Thyroid gland (tissue), 4 donors: ENCODE measurements around the gene PLAAT3. TPM values are rescaled to one million over a fixed set of nuclear protein-coding genes. Genes with fewer than 3 reads are reported as not detected.

ENCODE experiments used
- DNase-seq, 2 donors: peaks; one replicate each; pipeline ENCODE4 v3.0.0-alpha.2; 2019
- H3K27ac ChIP-seq, 3 donors: fragments of 200-600 bp; sonication (generic); 1 replicate in 2 of 3; 2 replicates in 1 of 3; pipeline ENCODE4 v1.5.1; 2016 to 2019; ENCODE audit warnings: mild to moderate bottlenecking in 1 of 3, moderate library complexity in 1 of 3
- H3K27me3 ChIP-seq: fragments of 200-600 bp; sonication (generic); one replicate; pipeline ENCODE4 v1.5.1; 2019
- H3K36me3 ChIP-seq, 2 donors: fragments of 200-600 bp; sonication (generic); one replicate each; pipeline ENCODE4 v1.5.1; 2016 to 2019
- H3K4me1 ChIP-seq, 2 donors: fragments of 200-600 bp; sonication (generic); one replicate each; pipeline ENCODE4 v1.5.1; 2017 to 2019
- H3K4me3 ChIP-seq, 3 donors: fragments of 200-600 bp; sonication (generic); replicated peaks in 1 of 3; 1 replicate in 2 of 3; 2 replicates in 1 of 3; pipeline ENCODE4 v1.5.1; 2016; ENCODE audit warnings: mild to moderate bottlenecking in 1 of 3
- H3K9me3 ChIP-seq: fragments of 200-600 bp; sonication (generic); one replicate; pipeline ENCODE4 v1.5.1; 2017
- CTCF ChIP-seq, 6 experiments: fragments of 200-600 bp in 3 of 6; fragments of 450-650 bp in 3 of 6; sonication (generic) in 3 of 6; IDR thresholded peaks; one replicate each; pipeline ENCODE4 v1.5.1; 2016 to 2019; ENCODE audit warnings: antibody characterized with exemption in 6 of 6, mild to moderate bottlenecking in 2 of 6, inconsistent platforms in 1 of 6, moderate library complexity in 1 of 6
- POLR2A ChIP-seq, 2 donors: fragments of 450-650 bp; IDR thresholded peaks; one replicate each; pipeline ENCODE4 v1.6.1; 2017; ENCODE audit warnings: antibody characterized with exemption in 2 of 2, mild to moderate bottlenecking in 2 of 2, moderate library complexity in 1 of 2
- WGBS, 2 donors: methylation state at CpG; one replicate each; pipeline ENCODE4 v1.1.5; 2017; 5-methylcytosine and 5-hydroxymethylcytosine counted together
- intact Hi-C: fragments of 100-400 bp; cut with DNase I; formaldehyde crosslinking; loops from one replicate; pipeline ENCODE4 v1.15.1; 2023
- total RNA-seq, 4 donors: library from RNA; depleted of rRNA; stranded (reverse); fragments of >200 nt; gene quantifications; one replicate each; pipeline ENCODE4 v1.2.3, GENCODE V29; 2016

The PLAAT3 gene
- total RNA-seq, 4 donors from 2014 or later = 42.8 to 96.0 (median 74.6) TPM

- no peaks in the 10 kb centered on the region for H3K36me3 ChIP-seq
- no peak overlapping the region for H3K4me3 ChIP-seq
- DNase-seq = no peak
- peaks cover 4 to 5% of the 10 kb centered on the region in 2 donors for H3K4me1 ChIP-seq
- WGBS, 2 donors = 91 to 93% methylated on average over 3 of the region's 3 CpGs
- intact Hi-C loops = no loop called here
- no peak overlapping the region for H3K27ac ChIP-seq
- H3K27me3 ChIP-seq = no peaks in the 10 kb centered on the region
- TF ChIP-seq POLR2A (IDR thresholded peaks at IDR 0.05) (no peak), CTCF (IDR thresholded peaks at IDR 0.05) (no peak)
- no peaks in the 10 kb centered on the region for H3K9me3 ChIP-seq
Measured at GRCh38 chr11:63616953-63617352, 2.7 kb upstream of the PLAAT3 start.

- Histone ChIP-seq H3K27me3 (no peaks in the 10 kb centered on the region), H3K4me1 (peaks cover 5 to 34% of the 10 kb centered on the region in 2 donors), H3K36me3 (no peaks in the 10 kb centered on the region), H3K27ac (peak overlapping the region; percentile 85 to 90 (median 87)), H3K9me3 (no peaks in the 10 kb centered on the region), H3K4me3 (peak overlapping the region; percentile 3 to 89 (median 70))
- intact Hi-C loops = no loop called here
- no peak for TF ChIP-seq CTCF (IDR thresholded peaks at IDR 0.05)
- peak; percentile 2 to 31 for TF ChIP-seq POLR2A (IDR thresholded peaks at IDR 0.05)
- DNase-seq = peak; percentile 68 to 73
- 0% methylated on average over 17 to 31 of the region's 45 CpGs for WGBS, 2 donors
Measured at GRCh38 chr11:63613517-63614135, 607 bp downstream of the PLAAT3 start.

- Histone ChIP-seq H3K27me3 (no peaks in the 10 kb centered on the region), H3K27ac (peak overlapping the region in 1 of 3 donors; percentile 20), H3K36me3 (no peaks in the 10 kb centered on the region), H3K4me1 (peaks cover 5 to 43% of the 10 kb centered on the region in 2 donors), H3K9me3 (no peaks in the 10 kb centered on the region), H3K4me3 (no peak overlapping the region)
- intact Hi-C loops = no loop called here
- DNase-seq = no peak
- TF ChIP-seq CTCF (IDR thresholded peaks at IDR 0.05) (no peak), POLR2A (IDR thresholded peaks at IDR 0.05) (no peak)
Measured at GRCh38 chr11:63612181-63612580, 2.1 kb downstream of the PLAAT3 start.

- no peak for DNase-seq
- TF ChIP-seq POLR2A (IDR thresholded peaks at IDR 0.05) (no peak), CTCF (IDR thresholded peaks at IDR 0.05) (no peak)
- WGBS, 2 donors = 77 to 87% methylated on average over 1 of the region's 1 CpG
- Histone ChIP-seq H3K27ac (peak overlapping the region in 1 of 3 donors; percentile 20), H3K4me1 (peaks cover 5 to 43% of the 10 kb centered on the region in 2 donors), H3K36me3 (no peaks in the 10 kb centered on the region), H3K27me3 (no peaks in the 10 kb centered on the region), H3K9me3 (no peaks in the 10 kb centered on the region), H3K4me3 (no peak overlapping the region)
- intact Hi-C loops = no loop called here
Measured at GRCh38 chr11:63611395-63611747, 2.9 kb downstream of the PLAAT3 start.

GRCh38 chr11:63610604-63611394 is 3.4 kb downstream of the PLAAT3 start:
- Histone ChIP-seq H3K4me1 (peaks cover 5 to 43% of the 10 kb centered on the region in 2 donors), H3K27me3 (no peaks in the 10 kb centered on the region), H3K36me3 (no peaks in the 10 kb centered on the region), H3K4me3 (no peak overlapping the region), H3K27ac (peak overlapping the region in 1 of 3 donors; percentile 13), H3K9me3 (no peaks in the 10 kb centered on the region)
- DNase-seq = peak in 1 of 2 donors; percentile 45
- intact Hi-C loops = no loop called here
- TF ChIP-seq CTCF (IDR thresholded peaks at IDR 0.05) (no peak), POLR2A (IDR thresholded peaks at IDR 0.05) (no peak)
- WGBS, 2 donors = 56 to 63% methylated on average over 14 of the region's 14 CpGs
